Small intestine (tissue), 7 donors: ENCODE results near the gene LARGE2. TPM values are rescaled to one million over a fixed set of nuclear protein-coding genes. Genes with fewer than 3 reads are reported as not detected.

Source experiments
- DNase-seq, 2 donors: peaks; one replicate each; pipeline versions ENCODE4 v3.0.0 to v3.0.0-alpha.2; 2013
- FAIRE-seq: peaks from 2 replicates; lab custom pipeline; 2012; peaks lifted over from hg19 to GRCh38; lab: Jason Lieb, UNC
- H3K27ac ChIP-seq, 3 donors: one replicate each; pipeline ENCODE4 v1.5.1; 2013; ENCODE audit warnings: low read length in 2 of 3, mild to moderate bottlenecking in 2 of 3, control low read depth in 1 of 3, inconsistent platforms in 1 of 3, low read depth in 1 of 3, moderate library complexity in 1 of 3
- H3K27me3 ChIP-seq, 3 donors: one replicate each; pipeline ENCODE4 v1.6.1; 2013; ENCODE audit warnings: low read length in 3 of 3, inconsistent platforms in 1 of 3; ENCODE audit not compliant: control insufficient read depth in 3 of 3, insufficient read depth in 3 of 3
- H3K36me3 ChIP-seq, 3 donors: one replicate each; pipeline ENCODE4 v1.6.1; 2013; ENCODE audit warnings: low read length in 3 of 3, inconsistent platforms in 1 of 3, low read depth in 1 of 3, mild to moderate bottlenecking in 1 of 3, moderate library complexity in 1 of 3; ENCODE audit not compliant: control insufficient read depth in 3 of 3, insufficient read depth in 2 of 3
- H3K4me1 ChIP-seq, 3 donors: one replicate each; pipeline ENCODE4 v1.6.1; 2013; ENCODE audit warnings: low read length in 2 of 3, inconsistent platforms in 1 of 3, low read depth in 1 of 3, mild to moderate bottlenecking in 1 of 3, moderate library complexity in 1 of 3; ENCODE audit not compliant: control insufficient read depth in 3 of 3, insufficient read depth in 2 of 3
- H3K4me3 ChIP-seq, 3 donors: one replicate each; pipeline ENCODE4 v1.5.1; 2013; ENCODE audit warnings: low read length in 3 of 3, control low read depth in 1 of 3, inconsistent platforms in 1 of 3, low read depth in 1 of 3, mild to moderate bottlenecking in 1 of 3, moderate library complexity in 1 of 3
- H3K9me3 ChIP-seq, 2 donors: one replicate each; pipeline ENCODE4 v1.6.1; 2013; ENCODE audit warnings: low read depth in 1 of 2, low read length in 1 of 2; ENCODE audit not compliant: control insufficient read depth in 2 of 2, insufficient read depth in 1 of 2
- WGBS, 3 donors: extraction: QIAGEN DNeasy Blood & Tissue Kit; methylation state at CpG; one replicate each; pipeline ENCODE4 v1.1.7; 2013; 5-methylcytosine and 5-hydroxymethylcytosine counted together
- polyA plus RNA-seq, 4 donors: library from polyadenylated mRNA; stranded (reverse) in 3 of 4; unstranded in 1 of 4; fragments of 200-250 nt in 3 of 4; fragments of 120-200 nt in 1 of 4; gene quantifications; one replicate each; pipeline versions ENCODE4 v1.2.1 to v1.2.3, GENCODE V29; 2013
- donor health status: healthy with polysubstance abuse.
- donor health status: control.
- donor health status: control.
- donor health status: Bipolar disorder and iron deficiency.
- donor health status: healthy.

LARGE2 gene
- polyA plus RNA-seq, 4 donors: 0.22 to 10.7 (median 1.9) TPM

DNA sequence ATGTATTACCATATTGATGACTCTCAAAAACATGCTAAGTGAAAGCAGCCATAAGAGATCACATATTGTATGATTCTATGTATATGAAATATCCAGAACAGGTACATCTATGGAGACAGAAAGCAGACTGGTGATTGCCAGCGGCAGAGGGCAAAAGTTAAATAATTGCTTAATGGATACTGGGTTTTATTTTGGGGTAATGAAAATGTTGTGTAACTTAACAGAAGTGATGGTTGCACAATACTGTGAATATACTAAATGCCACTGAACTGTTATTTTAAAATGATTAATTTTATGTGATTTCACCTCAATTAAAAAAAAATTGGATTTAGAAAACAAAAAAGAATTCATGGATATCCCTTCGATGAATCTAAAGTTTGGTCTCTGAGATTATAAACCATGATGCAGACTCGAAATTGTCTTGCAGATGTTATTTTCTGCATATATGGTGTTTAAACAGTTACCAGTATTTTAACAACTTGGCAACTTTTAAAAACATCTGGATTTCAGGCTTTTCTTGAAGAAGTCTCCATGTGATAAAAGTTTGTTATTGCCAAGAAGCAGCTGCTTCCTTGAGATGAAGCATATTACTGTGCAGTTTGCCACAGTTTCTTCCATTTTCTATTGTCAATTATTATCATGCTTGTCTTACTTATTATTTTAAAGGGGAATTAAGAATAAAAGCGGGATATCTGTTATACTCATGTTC lies 38.1 kb downstream of the LARGE2 start:
- Histone ChIP-seq H3K27me3 (no peaks in the 10 kb centered on the region), H3K4me3 (no peak overlapping the region), H3K4me1 (no peaks in the 10 kb centered on the region), H3K36me3 (peaks cover 2 to 16% (median 2%) of the 10 kb centered on the region in 3 donors), H3K9me3 (peaks cover 0 to 3% of the 10 kb centered on the region in 2 donors), H3K27ac (no peak overlapping the region)
- DNase-seq (no peak), FAIRE-seq (no peak)
- WGBS, 3 donors: 76 to 94% (median 89%) methylated on average over 4 of the region's 4 CpGs

DNA sequence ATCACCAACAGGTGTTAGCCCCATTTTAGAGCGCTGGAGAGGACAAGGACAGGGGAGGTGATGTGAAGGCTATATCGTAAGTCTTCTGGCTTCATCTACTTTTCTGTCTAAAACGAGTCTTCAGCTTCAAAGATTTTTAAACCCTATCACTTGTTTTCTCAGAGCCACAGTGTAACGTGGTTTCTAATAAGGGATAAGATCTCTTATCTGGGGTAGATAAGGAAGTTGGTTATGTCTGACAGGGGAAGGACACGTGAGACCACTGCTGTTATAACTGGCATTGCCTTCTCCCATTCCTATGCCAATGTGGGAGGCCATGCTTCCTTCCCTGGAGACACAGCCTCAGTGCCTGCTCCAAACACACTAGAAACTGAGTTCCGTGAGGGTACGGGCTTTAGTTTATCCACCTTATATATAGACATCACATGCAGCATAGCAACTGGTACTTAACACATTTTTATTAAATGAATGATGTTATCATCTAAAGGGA lies 39.3 kb downstream of the LARGE2 start:
- Histone ChIP-seq H3K36me3 (peaks cover 2 to 18% (median 4%) of the 10 kb centered on the region in 3 donors), H3K9me3 (peaks cover 0 to 3% of the 10 kb centered on the region in 2 donors), H3K27me3 (no peaks in the 10 kb centered on the region), H3K4me3 (no peak overlapping the region), H3K27ac (no peak overlapping the region), H3K4me1 (no peaks in the 10 kb centered on the region)
- 80% methylated on average over 7 of the region's 7 CpGs for WGBS, 3 donors
- FAIRE-seq (no peak), DNase-seq (no peak)

DNA sequence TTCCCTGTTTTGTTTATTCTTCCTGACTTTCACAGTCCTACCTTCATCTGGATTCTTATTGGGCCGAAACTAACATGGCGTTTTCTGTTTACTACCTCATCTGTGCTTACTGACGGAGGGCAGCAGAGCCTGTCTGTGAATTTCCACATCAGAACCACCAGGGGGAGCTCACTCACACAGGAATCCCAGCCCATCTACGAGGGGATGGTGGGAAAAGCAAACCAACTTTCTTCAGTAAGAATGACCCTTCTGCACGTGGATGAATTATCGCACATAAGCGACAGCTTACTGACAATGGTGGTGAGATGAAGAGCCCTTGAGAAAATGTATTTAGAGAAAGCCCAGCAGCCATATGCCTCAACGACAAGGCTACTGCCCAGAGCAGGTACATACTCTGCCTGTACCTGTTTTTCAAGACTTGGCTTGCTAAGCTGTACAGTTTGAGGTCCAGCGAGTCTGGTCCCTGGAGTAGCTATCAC lies 42.5 kb downstream of the LARGE2 start:
- no peaks in the 10 kb centered on the region for H3K9me3 ChIP-seq
- H3K4me3 ChIP-seq: no peak overlapping the region
- WGBS, 3 donors: 23 to 29% (median 28%) methylated on average over 9 of the region's 9 CpGs
- no peak for FAIRE-seq
- peaks cover 3 to 29% (median 10%) of the 10 kb centered on the region in 3 donors for H3K36me3 ChIP-seq
- no peaks in the 10 kb centered on the region for H3K4me1 ChIP-seq
- peak; percentile 67 to 82 for DNase-seq
- H3K27ac ChIP-seq: no peak overlapping the region
- H3K27me3 ChIP-seq: no peaks in the 10 kb centered on the region

DNA sequence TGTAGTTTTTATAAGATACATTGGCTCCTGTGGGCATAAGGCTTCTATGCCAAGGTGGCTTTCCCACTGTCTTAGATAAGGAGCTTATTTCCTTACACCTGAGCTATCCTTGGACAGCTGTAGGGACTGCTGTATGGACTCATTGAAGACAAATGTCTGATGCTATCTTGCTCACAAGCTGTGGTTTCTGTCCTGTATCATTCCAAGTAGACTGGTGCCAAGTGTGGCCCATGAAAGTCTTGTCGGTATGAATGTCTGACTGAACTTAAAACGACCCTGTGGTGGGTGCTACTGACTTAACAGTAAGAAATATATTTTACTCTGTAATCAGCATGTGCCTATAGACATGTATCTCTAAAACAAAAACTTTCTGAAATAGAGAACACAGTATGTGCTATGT lies 45.0 kb downstream of the LARGE2 start:
- no peak for FAIRE-seq
- Histone ChIP-seq H3K27ac (no peak overlapping the region), H3K4me3 (no peak overlapping the region), H3K36me3 (peaks cover 5 to 31% (median 14%) of the 10 kb centered on the region in 3 donors), H3K9me3 (no peaks in the 10 kb centered on the region), H3K4me1 (no peaks in the 10 kb centered on the region), H3K27me3 (no peaks in the 10 kb centered on the region)
- WGBS, 3 donors: 80 to 96% (median 93%) methylated on average over 2 of the region's 2 CpGs
- no peak for DNase-seq

DNA sequence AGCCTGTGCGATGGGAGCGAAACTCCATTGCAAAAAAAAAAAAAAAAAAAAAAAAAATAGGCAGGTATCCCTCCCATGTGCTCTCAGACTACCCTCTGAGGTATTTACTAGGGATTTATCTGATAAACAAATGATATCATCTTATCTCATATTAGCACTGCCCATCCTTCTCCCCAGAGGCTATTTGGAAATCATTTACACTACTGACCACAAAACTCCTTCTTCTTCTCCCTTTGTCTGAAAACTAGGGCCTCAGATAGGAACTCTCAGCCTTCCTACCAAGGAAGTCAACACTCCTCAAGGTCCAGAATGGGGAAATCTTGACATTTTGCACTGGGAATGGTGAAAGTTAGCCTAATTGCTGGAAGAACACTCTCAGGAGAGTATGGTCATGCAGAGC lies 46.4 kb downstream of the LARGE2 start:
- DNase-seq (no peak), FAIRE-seq (no peak)
- Histone ChIP-seq H3K27me3 (no peaks in the 10 kb centered on the region), H3K36me3 (peaks cover 3 to 29% (median 14%) of the 10 kb centered on the region in 3 donors), H3K4me3 (no peak overlapping the region), H3K27ac (no peak overlapping the region), H3K4me1 (no peaks in the 10 kb centered on the region), H3K9me3 (no peaks in the 10 kb centered on the region)
- WGBS, 3 donors: 100% methylated on average over 2 of the region's 2 CpGs

DNA sequence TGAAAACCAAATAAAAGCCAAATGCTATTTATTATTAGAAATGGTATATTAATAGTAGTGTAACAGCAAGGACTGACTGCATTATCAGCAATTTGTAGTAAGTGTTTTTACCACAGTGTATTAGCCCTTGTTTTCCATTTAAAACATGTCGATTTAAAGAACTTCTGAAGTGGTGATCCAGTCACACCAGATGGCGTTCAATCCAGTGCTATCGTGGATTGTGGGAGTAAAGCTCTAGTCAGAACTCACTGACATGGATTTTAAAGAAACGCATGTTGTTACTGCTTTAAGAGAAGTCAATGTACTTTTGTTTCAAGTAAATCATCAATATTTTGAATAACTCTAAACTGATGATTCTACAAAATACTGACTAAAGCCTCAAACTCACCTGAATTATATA lies 51.1 kb downstream of the LARGE2 start:
- H3K4me3 ChIP-seq: no peak overlapping the region
- no peak for FAIRE-seq
- H3K27me3 ChIP-seq: no peaks in the 10 kb centered on the region
- H3K27ac ChIP-seq: no peak overlapping the region
- no peaks in the 10 kb centered on the region for H3K4me1 ChIP-seq
- no peak for DNase-seq
- no peaks in the 10 kb centered on the region for H3K9me3 ChIP-seq
- WGBS, 3 donors: 88 to 97% (median 92%) methylated on average over 4 of the region's 4 CpGs
- H3K36me3 ChIP-seq: peaks cover 3 to 12% (median 4%) of the 10 kb centered on the region in 3 donors

DNA sequence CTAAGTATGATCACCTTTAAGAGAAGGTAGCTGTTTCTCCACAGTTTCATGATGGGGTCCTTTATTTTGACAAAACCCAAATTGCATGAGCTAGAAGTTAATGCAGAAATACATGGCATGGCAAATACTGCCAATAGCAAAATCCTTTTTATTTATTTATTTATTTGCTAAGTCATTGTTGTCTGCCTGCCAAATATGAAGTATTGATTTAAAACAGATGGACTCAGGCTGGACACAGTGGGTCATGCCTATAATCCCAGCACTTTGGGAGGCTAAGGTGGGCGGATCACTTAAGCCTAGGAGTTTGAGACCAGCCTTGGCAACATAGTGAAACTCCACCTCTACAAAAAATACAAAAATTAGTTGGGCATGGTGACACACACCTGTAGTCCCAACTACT lies 52.4 kb downstream of the LARGE2 start:
- peaks cover 3 to 14% (median 4%) of the 10 kb centered on the region in 3 donors for H3K36me3 ChIP-seq
- no peaks in the 10 kb centered on the region for H3K9me3 ChIP-seq
- DNase-seq: no peak
- no peaks in the 10 kb centered on the region for H3K27me3 ChIP-seq
- 98 to 100% (median 100%) methylated on average over 1 of the region's 1 CpG for WGBS, 3 donors
- no peaks in the 10 kb centered on the region for H3K4me1 ChIP-seq
- FAIRE-seq: no peak
- H3K27ac ChIP-seq: no peak overlapping the region
- H3K4me3 ChIP-seq: no peak overlapping the region
